Eye (tissue), 1 donor: ENCODE results near the gene KPNA2.
"Not testable (repeated sequence)": the region's sequence is repeated elsewhere in the genome, so short reads cannot be mapped to it uniquely, and the experiment has no call there.

Experiments
- DNase-seq: peaks from one replicate; pipeline ENCODE4 v3.0.0-alpha.2; 2015

Gene KPNA2

GRCh38 chr17:68061512-68062313, 26.2 kb downstream of the KPNA2 start:
- no peak for DNase-seq

DNA sequence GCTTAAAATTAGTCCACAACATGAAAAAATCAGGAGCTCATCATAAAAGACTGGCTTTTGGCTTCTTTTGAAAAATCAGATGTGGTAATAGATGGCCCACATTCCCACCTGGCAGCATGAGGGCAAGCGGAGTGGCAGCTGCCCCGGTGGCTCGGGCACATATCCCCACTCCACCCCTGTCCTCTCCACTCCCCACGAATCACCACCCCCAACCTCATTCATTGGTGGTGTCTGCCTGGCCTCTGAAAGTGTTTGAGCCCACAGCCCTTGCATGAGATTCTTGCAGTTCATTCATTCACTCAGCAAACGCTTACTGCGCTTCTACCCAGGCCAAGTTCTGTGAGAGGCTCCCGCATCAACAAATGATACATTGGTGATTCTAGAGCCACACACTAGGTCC, 29.8 kb downstream of the KPNA2 start:
- not testable (repeated sequence) for DNase-seq

- not testable (repeated sequence) for DNase-seq
Observed at GRCh38 chr17:68068512-68068911, 33.0 kb downstream of the KPNA2 start.

- DNase-seq, result peak; percentile 41
Observed at GRCh38 chr17:68070582-68071444, 35.3 kb downstream of the KPNA2 start.

- DNase-seq, result no peak
Observed at GRCh38 chr17:68074279-68074678, 38.7 kb downstream of the KPNA2 start.

DNA sequence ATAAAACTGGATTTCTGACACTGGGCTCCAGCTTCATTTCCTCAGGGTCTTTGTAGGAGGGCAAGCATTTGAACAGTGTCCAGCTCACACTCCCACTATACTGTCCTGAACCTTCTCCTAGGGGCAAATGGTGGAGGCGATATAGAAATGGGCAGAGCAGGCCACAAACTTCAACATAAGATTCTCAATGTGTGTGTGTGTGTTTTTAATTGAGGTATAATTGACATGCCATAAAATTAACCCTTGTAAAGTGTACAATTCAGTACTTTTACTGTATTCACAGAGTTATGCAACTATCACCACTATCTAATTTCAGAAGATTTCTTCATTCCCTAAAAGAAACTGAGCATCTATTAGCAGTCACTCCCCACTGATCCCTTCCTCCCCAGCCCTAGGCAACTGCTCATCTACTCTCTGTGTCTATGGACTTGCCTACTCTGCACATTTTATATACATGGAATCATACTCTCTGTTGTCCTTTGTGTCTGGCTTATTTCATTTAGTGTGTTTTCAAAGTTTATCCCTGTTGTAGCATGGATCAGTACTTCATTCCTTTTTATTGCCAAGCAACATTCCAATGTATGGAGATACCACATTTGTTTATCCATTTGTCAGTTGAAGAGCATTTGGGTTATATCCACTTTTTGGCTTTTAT, 40.5 kb downstream of the KPNA2 start:
- not testable (repeated sequence) for DNase-seq

DNA sequence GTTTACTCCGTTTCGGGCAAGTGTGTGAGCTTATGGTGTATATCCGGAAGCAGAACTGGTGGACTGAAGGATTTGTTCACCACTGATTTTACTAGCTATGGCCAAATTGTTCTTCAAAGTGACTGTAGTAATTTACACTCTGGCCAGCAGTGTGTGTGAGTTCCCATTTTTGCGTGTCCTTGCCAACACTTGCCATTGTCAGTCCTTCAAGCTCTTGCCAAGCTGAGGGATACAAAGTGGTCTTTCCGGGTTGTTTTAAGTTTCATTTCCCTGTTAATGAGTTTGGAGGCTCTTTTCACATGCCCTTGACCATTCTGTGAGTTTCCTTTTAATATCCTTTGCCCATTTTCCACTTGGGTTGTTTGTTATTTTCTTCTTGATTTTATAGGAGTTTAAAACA, 42.0 kb downstream of the KPNA2 start:
- not testable (repeated sequence) for DNase-seq

DNA sequence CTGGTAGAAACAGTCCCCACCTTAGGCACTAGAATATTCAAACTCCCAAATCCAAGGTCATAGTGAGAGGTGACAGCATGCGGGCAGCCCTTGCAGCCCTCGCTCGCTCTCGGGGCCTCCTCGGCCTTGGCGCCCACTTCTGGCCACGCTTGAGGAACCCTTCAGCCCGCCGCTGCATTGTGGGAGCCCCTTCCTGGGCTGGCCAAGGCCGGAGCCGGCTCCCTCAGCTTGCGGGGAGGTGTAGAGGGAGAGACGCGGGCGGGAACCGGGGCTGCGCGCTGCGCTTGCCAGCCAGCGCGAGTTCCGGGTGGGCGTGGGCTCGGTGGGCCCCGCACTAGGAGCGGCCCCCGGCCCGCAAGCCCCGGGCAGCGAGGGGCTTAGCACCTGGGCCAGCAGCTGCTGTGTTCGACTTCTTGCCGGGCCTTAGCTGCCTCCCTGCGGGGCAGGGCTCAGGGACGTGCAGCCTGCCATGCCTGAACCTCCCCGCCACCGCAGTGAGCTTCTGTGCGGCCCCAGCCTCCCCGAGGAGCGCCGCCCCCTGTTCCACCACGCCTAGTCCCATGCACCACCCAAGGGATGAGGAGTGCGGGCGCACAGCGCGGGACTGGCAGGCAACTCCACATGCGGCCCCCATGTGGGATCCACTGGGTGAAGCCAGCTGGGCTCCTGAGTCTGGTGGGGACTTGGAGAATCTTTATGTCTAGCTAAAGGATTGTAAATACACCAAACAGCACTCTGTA, 45.0 kb downstream of the KPNA2 start:
- no peak for DNase-seq

- DNase-seq, result not testable (repeated sequence)
Observed at GRCh38 chr17:68081305-68082265, 46.0 kb downstream of the KPNA2 start.

- DNase-seq, result no peak
Observed at GRCh38 chr17:68085771-68086381, 50.3 kb downstream of the KPNA2 start.

- not testable (repeated sequence) for DNase-seq
Observed at GRCh38 chr17:68086666-68087065, 51.1 kb downstream of the KPNA2 start.

DNA sequence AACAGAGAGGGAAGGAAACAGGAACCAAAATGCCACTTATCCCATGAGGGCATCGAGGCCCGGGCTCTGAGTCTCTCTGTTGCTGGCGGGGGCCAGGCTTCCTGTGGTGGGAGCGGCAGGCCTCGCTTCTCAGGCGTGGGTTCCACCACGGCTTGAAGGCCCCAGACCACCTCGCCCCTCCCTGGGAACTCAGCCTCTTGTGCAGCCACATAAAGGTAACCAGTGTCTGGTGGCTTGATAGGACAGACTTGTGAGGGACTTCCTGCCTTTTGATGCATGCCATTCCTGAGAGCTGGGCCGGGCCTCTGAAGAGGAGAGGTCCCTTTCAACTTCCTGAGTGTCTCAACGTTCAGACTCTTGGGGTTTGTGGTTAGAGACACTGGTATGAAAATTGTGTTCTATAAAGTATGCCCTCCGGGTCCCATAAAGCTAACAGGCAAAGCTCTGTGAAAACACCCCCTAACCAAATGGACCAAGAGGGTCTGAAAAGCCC, 51.6 kb downstream of the KPNA2 start:
- not testable (repeated sequence) for DNase-seq

DNA sequence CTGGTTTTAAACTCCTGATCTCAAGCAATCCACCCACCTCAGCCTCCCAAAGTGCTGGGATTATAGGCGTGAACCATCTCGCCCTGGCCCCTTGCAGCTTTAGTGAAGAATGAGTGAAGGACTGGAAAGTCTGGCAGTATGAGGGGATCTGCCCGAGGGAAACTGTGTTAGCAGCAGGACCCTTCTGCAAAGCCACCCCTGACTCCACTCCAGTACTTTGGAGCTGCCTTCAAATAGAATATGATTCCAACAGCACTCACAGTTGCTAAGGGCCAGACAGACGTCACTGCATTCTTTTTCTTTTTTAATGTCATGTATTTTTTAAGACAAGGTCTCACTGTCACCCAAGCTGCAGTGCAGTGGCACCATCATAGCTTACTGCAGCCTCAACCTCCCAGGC, 52.3 kb downstream of the KPNA2 start:
- no peak for DNase-seq

GRCh38 chr17:68089881-68090280, 54.3 kb downstream of the KPNA2 start:
- no peak for DNase-seq

- DNase-seq, result no peak
Observed at GRCh38 chr17:68094481-68095078, 59.0 kb downstream of the KPNA2 start.

GRCh38 chr17:68095205-68095811, 59.8 kb downstream of the KPNA2 start:
- no peak for DNase-seq

DNA sequence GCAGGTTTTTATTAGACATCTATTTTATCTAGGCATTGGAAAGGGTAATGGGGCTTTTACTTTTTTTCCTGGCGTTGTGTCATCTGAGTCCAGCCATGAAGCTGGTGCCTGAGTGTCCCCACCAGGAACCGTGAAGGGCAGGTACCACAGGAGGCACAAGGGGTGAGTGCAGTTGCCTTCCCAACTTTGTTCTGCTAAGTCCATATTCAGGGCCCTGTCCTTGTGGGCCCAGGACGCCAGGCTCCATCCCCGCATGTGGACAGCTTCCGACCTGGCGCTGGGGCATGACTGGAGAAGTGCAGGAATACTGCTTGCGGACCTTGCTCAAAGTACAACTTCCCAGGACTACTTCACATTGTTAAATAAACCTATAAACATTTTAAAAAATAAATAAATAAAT, 60.6 kb downstream of the KPNA2 start:
- DNase-seq, result no peak
